H1 (cell line): Measurements from ENCODE around the gene PRKCA.

ENCODE experiments used
- CEBPB ChIP-seq: IDR thresholded peaks from 2 replicates; pipeline ENCODE4 v1.6.1; 2012; ENCODE audit warnings: low read depth, low read length
- EP300 ChIP-seq, 2 experiments: IDR thresholded peaks; 1 replicate in 1 of 2; 2 replicates in 1 of 2; pipeline ENCODE4 v1.6.1; 2011 to 2012; ENCODE audit warnings: low read depth in 2 of 2, low read length in 2 of 2, mild to moderate bottlenecking in 2 of 2, borderline replicate concordance in 1 of 2, inconsistent platforms in 1 of 2, moderate library complexity in 1 of 2
- MAFK ChIP-seq: IDR thresholded peaks from 2 replicates; pipeline ENCODE4 v1.6.1; 2012; ENCODE audit warnings: low read depth, mild to moderate bottlenecking, improper control_type of control experiment, low read length
- MAX ChIP-seq: IDR thresholded peaks from 2 replicates; pipeline ENCODE4 v1.6.1; 2012; ENCODE audit warnings: inconsistent platforms
- NRF1 ChIP-seq: IDR thresholded peaks from 2 replicates; pipeline ENCODE4 v1.6.1; 2011; ENCODE audit warnings: mild to moderate bottlenecking, low read depth, low read length, improper control_type of control experiment
- POLR2A ChIP-seq, 2 experiments: IDR thresholded peaks; 1 replicate in 1 of 2; 2 replicates in 1 of 2; pipeline ENCODE4 v1.6.1; 2011; ENCODE audit warnings: low read depth in 2 of 2, low read length in 2 of 2, mild to moderate bottlenecking in 2 of 2; ENCODE audit errors: control extremely low read depth in 1 of 2
- RAD21 ChIP-seq, 2 experiments: IDR thresholded peaks in 1 of 2; conservative IDR thresholded peaks in 1 of 2; 2 replicates each; pipeline ENCODE4 v1.6.1; 2011; ENCODE audit warnings: low read depth in 2 of 2, low read length in 2 of 2, improper control_type of control experiment in 1 of 2, inconsistent platforms in 1 of 2, mild to moderate bottlenecking in 1 of 2, moderate library complexity in 1 of 2
- SIN3A ChIP-seq, 2 experiments: IDR thresholded peaks in 1 of 2; conservative IDR thresholded peaks in 1 of 2; 2 replicates each; pipeline ENCODE4 v1.6.1; 2011 to 2012; ENCODE audit warnings: low read length in 2 of 2, improper control_type of control experiment in 1 of 2, low read depth in 1 of 2, mild to moderate bottlenecking in 1 of 2
- TEAD4 ChIP-seq: IDR thresholded peaks from 2 replicates; pipeline ENCODE4 v1.6.1; 2012; ENCODE audit warnings: low read depth, low read length, inconsistent platforms, mixed read lengths
- TF ChIP-seq, protein P1 (sequence below), 3 experiments: IDR thresholded peaks; 1 replicate in 2 of 3; 2 replicates in 1 of 3; pipeline versions ENCODE4 v1.5.1 to v1.6.1; 2011; ENCODE audit warnings: low read length in 3 of 3, mild to moderate bottlenecking in 3 of 3, inconsistent platforms in 2 of 3, low read depth in 1 of 3, moderate library complexity in 1 of 3; ENCODE audit not compliant: insufficient read depth in 1 of 3; ENCODE audit errors: control extremely low read depth in 1 of 3
- TF ChIP-seq, protein P2 (sequence below): IDR thresholded peaks from 2 replicates; pipeline ENCODE4 v1.6.1; 2011; ENCODE audit warnings: low read length, improper control_type of control experiment

DNA sequence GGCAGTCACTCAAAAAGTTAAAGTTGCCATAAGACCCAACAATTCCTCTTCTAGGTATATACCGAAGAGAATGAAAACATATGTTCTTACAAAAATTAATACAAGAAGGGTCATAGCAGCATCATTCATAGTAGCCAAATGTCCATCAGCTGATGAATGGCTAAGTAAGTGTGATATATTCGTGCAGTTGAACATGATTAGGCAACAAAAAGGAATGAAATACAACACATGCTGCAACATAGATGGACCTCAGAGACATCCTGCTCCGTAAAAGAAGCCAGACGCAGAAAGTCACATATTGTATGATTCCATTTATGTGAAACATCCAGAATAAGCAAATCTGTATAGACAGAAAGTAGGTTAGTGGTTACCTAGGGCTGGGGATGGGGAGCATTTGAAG lies 303.1 kb downstream of the PRKCA start:
- no peak for TF ChIP-seq RAD21 (IDR thresholded peaks at IDR 0.05 in 1 of 2, conservative IDR thresholded peaks at IDR 0.05 in 1 of 2; ENCODE audit: low read depth in 2 of 2, low read length in 2 of 2)
- TF ChIP-seq, protein P1, sequence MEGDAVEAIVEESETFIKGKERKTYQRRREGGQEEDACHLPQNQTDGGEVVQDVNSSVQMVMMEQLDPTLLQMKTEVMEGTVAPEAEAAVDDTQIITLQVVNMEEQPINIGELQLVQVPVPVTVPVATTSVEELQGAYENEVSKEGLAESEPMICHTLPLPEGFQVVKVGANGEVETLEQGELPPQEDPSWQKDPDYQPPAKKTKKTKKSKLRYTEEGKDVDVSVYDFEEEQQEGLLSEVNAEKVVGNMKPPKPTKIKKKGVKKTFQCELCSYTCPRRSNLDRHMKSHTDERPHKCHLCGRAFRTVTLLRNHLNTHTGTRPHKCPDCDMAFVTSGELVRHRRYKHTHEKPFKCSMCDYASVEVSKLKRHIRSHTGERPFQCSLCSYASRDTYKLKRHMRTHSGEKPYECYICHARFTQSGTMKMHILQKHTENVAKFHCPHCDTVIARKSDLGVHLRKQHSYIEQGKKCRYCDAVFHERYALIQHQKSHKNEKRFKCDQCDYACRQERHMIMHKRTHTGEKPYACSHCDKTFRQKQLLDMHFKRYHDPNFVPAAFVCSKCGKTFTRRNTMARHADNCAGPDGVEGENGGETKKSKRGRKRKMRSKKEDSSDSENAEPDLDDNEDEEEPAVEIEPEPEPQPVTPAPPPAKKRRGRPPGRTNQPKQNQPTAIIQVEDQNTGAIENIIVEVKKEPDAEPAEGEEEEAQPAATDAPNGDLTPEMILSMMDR (IDR thresholded peaks at IDR 0.05; ENCODE audit: control extremely low read depth in 1 of 3, insufficient read depth in 1 of 3, low read depth in 1 of 3, low read length in 3 of 3): no peak
- no peak for TF ChIP-seq EP300 (IDR thresholded peaks at IDR 0.05; ENCODE audit: borderline replicate concordance in 1 of 2, low read depth in 2 of 2, low read length in 2 of 2)
- TF ChIP-seq MAFK: no peak
- no peak for TF ChIP-seq POLR2A (IDR thresholded peaks at IDR 0.05; ENCODE audit: control extremely low read depth in 1 of 2, low read depth in 2 of 2, low read length in 2 of 2)
- TF ChIP-seq SIN3A (conservative IDR thresholded peaks at IDR 0.05 in 1 of 2, IDR thresholded peaks at IDR 0.05 in 1 of 2; ENCODE audit: low read depth in 1 of 2, low read length in 2 of 2): no peak
- TF ChIP-seq NRF1: no peak
- TF ChIP-seq, protein P2, sequence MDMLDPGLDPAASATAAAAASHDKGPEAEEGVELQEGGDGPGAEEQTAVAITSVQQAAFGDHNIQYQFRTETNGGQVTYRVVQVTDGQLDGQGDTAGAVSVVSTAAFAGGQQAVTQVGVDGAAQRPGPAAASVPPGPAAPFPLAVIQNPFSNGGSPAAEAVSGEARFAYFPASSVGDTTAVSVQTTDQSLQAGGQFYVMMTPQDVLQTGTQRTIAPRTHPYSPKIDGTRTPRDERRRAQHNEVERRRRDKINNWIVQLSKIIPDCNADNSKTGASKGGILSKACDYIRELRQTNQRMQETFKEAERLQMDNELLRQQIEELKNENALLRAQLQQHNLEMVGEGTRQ: no peak
- TF ChIP-seq TEAD4: no peak
- no peak for TF ChIP-seq CEBPB
- TF ChIP-seq MAX: no peak
